Bronchial epithelial cell (primary cell): ENCODE measurements around the gene ARID5A. TPM values are rescaled to one million over a fixed set of nuclear protein-coding genes. Genes with fewer than 3 reads are reported as not detected.
A peak's percentile ranks its signal among the peaks of the same experiment; 100 is the strongest.

Experiments used
- DNase-seq: peaks from one replicate; pipeline ENCODE4 v3.0.0-alpha.2; 2010; ENCODE audit warnings: low read depth
- FAIRE-seq: peaks from 2 replicates; lab custom pipeline; 2011; peaks lifted over from hg19 to GRCh38; lab: Jason Lieb, UNC
- H3K27me3 ChIP-seq: 2 replicates; pipeline ENCODE4 v1.5.1; 2011; ENCODE audit warnings: low read length; ENCODE audit not compliant: control insufficient read depth, insufficient read depth
- H3K36me3 ChIP-seq: 2 replicates; pipeline ENCODE4 v1.5.1; 2011; ENCODE audit warnings: low read length; ENCODE audit not compliant: control insufficient read depth, insufficient read depth
- H3K4me3 ChIP-seq: 2 replicates; pipeline ENCODE4 v1.5.1; 2011; ENCODE audit warnings: mild to moderate bottlenecking, low read depth, low read length, control low read depth
- CTCF ChIP-seq: IDR thresholded peaks from 2 replicates; pipeline ENCODE4 v1.5.1; 2011; ENCODE audit warnings: mild to moderate bottlenecking, moderate library complexity, low read length, control low read depth, inconsistent platforms; ENCODE audit not compliant: insufficient read depth, severe bottlenecking
- total RNA-seq: library from RNA; depleted of rRNA; stranded (reverse); fragments of >200 nt; gene quantifications from 2 replicates; pipeline ENCODE4 v1.2.1, GENCODE V29; 2014

Gene ARID5A
- total RNA-seq, 1 donor from 2014 or later = 2.9 TPM

- no peak for TF ChIP-seq CTCF
- H3K27me3 ChIP-seq = no peaks in the 10 kb centered on the region
- H3K36me3 ChIP-seq = peaks cover 20% of the 10 kb centered on the region
- DNase-seq (no peak), FAIRE-seq (no peak)
- H3K4me3 ChIP-seq = no peak overlapping the region
Measured at GRCh38 chr2:96594282-96594681, 57.7 kb downstream of the ARID5A start.

DNA sequence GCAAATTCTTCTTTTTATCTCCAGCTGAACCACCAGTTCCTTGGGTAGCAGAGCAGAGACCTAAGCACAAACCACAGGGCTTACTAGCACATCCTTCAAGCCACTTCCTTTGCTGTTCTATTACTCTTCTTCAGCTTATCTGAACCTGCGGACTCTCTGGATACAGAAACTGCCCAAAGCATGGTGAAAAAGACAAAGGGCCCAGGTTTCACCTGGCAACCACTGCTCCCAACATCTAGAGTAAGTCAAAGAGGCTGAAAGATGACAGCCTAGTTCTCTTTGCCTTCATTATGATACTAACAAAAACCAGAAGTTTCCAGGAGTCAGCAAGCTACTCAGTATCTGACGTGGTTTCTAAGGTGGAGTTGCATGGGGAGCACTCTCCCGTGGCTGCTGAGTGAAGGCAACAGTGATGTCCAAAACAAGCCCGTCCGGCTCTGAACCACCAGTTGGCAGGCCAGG lies 58.2 kb downstream of the ARID5A start:
- no peak overlapping the region for H3K4me3 ChIP-seq

DNA sequence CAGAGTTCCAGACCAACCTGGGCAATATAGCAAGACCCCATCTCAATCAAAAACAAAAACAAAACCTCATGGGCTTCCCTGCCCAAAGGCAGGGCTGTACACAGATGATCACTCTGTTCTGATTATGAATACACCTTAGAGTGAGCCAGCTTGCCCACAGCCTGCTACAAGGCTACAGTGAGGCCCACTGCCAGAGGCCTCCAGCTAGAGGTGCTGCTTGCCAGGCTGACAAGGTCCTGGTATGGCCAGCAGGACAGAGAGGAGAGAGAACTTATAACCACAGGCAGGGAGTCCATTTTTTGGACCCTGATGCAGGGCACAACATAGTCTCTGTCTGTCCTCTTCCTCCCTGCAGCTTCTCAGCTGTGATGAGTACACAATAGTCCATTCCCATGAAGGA lies 60.0 kb downstream of the ARID5A start:
- TF ChIP-seq CTCF = no peak
- no peak for DNase-seq
- Histone ChIP-seq H3K27me3 (no peaks in the 10 kb centered on the region), H3K36me3 (peaks cover 25% of the 10 kb centered on the region), H3K4me3 (no peak overlapping the region)
- no peak for FAIRE-seq

More for the DNA sequence above, 58.2 kb downstream of the ARID5A start:
- Histone ChIP-seq H3K36me3 (peaks cover 20% of the 10 kb centered on the region), H3K27me3 (no peaks in the 10 kb centered on the region)
- FAIRE-seq (no peak), DNase-seq (no peak)
- no peak for TF ChIP-seq CTCF

DNA sequence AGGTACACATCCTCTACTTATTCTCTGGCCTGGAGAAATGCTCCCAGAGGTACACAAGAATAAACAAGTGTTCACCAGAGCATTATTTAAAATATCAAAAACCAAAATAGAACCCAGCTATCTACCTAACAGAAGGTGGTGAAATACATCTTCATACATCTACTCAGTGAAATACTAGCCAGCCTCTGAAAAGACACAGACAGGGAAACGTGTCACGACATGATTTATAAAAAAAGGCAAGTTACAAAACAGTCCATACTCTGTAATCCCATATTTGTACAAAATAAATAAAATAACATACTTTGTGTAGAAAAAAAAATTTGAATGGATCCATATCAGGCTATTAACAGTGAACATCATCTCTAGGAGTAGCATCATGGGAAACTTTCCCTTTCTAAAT lies 63.4 kb downstream of the ARID5A start:
- peaks cover 35% of the 10 kb centered on the region for H3K36me3 ChIP-seq
- no peak for TF ChIP-seq CTCF
- no peaks in the 10 kb centered on the region for H3K27me3 ChIP-seq
- DNase-seq (peak; percentile 62), FAIRE-seq (no peak)
- H3K4me3 ChIP-seq = no peak overlapping the region

- no peak for FAIRE-seq
- no peaks in the 10 kb centered on the region for H3K27me3 ChIP-seq
- H3K4me3 ChIP-seq = no peak overlapping the region
- H3K36me3 ChIP-seq = peaks cover 34% of the 10 kb centered on the region
- DNase-seq = no peak
- TF ChIP-seq CTCF = no peak
Measured at GRCh38 chr2:96601382-96602292, 65.1 kb downstream of the ARID5A start.

Other genes starting within 250 kb of the ARID5A start
- 32.6 and 35.8 TPM in 2 replicates for gene SNRNP200, start 231.2 kb upstream of the ARID5A start, total RNA-seq
- gene ITPRIPL1, start 211.4 kb upstream of the ARID5A start, total RNA-seq = 1.6 and 2.6 TPM in 2 replicates
- 0.53 and 0.77 TPM in 2 replicates for gene NCAPH, start 201.0 kb upstream of the ARID5A start, total RNA-seq
- gene NEURL3, start 31.4 kb upstream of the ARID5A start, total RNA-seq = not detected in 2 replicates
- 16.3 and 21.3 TPM in 2 replicates for gene KANSL3, start 101.6 kb downstream of the ARID5A start, total RNA-seq
- under 0.01 TPM in 2 replicates for gene FER1L5, start 106.0 kb downstream of the ARID5A start, total RNA-seq
- 15.3 and 18.9 TPM in 2 replicates for gene LMAN2L, start 203.3 kb downstream of the ARID5A start, total RNA-seq
- 3.4 and 5.5 TPM in 2 replicates for gene CNNM4, start 224.2 kb downstream of the ARID5A start, total RNA-seq